Suppressor macrophage treated with lipopolysaccharide for 1 hour (primary cell): ENCODE data around the gene SHFL.

Experiments
- DNase-seq, 3 donors: peaks; one replicate each; pipeline ENCODE4 v3.0.0-alpha.2; 2020 to 2022

The SHFL gene

DNA sequence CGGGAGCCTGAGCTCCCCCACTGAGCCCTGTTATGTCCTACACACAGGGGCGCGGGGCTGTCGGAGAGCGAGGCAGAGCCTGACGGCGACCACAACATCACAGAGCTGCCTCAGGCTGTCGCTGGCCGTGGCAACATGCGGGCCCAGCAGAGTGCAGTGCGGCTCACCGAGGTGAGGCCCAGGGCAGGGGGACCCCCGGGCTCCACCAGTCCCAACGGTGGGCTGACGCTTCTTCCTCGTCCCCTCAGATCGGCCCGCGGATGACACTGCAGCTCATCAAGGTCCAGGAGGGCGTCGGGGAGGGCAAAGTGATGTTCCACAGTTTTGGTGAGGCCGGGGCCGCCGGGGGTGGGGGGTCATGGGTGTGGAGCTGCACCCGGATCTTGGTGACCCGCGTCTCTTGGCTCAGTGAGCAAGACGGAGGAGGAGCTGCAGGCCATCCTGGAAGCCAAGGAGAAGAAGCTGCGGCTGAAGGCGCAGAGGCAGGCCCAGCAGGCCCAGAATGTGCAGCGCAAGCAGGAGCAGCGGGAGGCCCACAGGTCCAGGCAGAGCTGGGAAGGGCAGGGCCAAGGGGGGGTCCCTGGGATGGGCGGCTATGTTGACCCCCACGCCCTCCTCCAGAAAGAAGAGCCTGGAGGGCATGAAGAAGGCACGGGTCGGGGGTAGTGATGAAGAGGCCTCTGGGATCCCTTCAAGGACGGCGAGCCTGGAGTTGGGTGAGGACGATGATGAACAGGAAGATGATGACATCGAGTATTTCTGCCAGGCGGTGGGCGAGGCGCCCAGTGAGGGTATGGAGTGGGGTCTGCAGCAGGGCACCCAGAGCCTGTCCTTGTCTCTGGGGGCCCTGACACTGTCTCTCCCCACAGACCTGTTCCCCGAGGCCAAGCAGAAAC is 24.2 kb downstream of the SHFL start:
- no peak for DNase-seq

DNA sequence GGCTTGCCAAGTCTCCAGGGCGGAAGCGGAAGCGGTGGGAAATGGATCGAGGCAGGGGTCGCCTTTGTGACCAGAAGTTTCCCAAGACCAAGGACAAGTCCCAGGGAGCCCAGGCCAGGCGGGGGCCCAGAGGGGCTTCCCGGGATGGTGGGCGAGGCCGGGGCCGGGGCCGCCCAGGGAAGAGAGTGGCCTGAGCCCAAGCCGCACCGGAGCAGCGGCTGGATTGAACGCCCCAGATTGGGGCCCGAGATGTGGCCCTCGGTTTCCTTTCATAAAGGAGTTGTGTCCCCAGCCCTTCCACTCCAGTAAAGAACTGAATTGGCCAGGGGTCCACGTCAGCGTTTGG is 24.8 kb downstream of the SHFL start:
- DNase-seq, result no peak

DNA sequence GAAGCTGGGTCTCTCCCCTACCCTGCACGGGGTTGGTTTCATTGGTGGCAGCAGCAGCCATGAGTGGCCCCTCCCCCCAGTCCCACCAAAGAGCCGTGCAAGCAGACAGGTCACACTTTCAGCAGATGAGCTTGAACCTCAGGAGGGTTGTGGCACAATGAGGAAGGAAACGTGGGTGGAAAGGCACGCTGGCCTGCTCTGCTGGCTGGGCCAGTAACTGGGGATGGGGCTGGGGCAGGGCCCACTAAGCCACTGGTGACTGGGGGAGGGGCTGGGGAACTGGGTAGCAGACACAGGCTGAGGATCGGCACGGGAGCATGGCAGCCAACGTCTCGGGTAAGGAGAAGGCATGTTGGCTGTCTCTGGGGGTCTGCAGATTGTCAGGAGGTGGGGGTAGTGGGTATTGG is 25.3 kb downstream of the SHFL start, which contains the start of gene P2RY11:
P2RY11 (plus strand) TSS at position 289 of the 407 bp plus-strand sequence; CDS start at position 318, 29 bp downstream.
- DNase-seq, result peak; percentile 61 to 78 (median 72)

DNA sequence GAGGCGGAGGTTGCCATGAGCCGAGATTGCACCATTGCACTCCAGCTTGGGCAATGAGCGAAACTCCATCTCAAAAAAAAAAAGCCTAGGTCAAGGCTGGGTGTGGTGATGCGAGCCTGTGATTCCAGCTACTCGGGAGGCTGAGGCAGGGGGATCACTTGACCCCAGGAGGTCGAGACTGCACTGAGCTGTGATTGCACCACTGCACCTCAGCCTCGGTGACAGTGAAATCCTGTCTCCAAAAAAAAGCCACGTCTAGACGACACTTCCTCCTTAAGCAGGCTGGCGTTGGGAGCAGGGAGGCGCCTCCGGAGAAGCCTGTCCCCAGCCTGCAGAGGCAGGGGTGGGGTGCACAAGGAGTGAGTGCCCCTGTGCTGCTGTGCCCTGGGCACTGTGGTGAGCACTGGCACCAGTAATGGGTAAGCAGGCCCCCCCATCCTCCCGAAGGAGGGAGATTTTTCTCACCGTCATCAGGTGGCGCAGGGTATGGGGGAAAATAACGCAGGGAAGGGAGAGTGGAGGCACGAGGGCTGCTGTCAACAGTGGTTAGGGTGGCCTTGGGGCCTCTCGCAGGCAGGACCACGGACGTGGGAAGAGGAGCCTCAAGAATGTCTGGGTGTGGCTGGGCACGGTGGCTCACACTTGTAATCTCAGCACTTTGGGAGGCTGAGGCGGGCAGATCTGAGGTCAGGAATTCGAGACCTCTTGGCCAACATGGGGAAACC is 26.1 kb downstream of the SHFL start:
- DNase-seq, result peak; percentile 73 to 85 (median 77)

DNA sequence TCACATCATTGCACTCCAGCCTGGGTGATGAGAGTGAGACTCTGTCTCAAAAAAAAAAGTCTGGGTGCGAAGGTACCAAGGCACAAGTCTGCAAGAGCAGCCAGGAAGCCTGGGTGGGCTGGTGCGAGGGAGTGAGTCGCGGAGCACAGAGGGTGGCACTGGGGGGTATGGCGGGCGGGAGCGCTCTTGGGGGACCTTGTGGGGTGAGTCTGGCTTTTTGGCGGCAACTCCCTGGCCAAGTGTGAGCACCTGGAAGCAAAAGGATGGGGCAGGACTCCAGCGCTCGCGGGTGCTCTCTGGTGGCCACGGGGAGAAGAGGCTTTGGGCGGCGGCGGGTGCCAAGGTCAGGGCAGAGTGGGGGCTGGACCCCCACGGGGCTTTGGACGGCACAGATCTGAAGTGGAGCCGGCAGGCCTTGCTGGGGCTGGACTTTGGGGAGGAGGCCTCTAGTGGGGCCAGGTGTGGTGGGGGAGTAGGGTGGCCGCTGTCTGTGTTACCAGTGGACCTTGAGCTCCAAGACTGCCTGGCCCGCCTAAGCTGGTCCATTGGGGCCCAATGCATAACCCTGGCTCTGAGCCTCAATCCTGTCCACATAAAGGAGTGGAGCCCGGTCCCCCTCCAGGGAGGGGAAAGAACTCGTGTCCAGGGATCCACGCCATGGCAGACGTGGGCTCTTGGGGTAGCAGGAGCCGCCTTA is 26.9 kb downstream of the SHFL start:
- peak; percentile 33 to 56 (median 54) for DNase-seq

DNA sequence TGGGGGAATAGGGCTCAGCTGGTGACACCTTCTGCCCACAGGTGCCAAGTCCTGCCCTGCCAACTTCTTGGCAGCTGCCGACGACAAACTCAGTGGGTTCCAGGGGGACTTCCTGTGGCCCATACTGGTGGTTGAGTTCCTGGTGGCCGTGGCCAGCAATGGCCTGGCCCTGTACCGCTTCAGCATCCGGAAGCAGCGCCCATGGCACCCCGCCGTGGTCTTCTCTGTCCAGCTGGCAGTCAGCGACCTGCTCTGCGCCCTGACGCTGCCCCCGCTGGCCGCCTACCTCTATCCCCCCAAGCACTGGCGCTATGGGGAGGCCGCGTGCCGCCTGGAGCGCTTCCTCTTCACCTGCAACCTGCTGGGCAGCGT is 27.5 kb downstream of the SHFL start:
- no peak for DNase-seq

DNA sequence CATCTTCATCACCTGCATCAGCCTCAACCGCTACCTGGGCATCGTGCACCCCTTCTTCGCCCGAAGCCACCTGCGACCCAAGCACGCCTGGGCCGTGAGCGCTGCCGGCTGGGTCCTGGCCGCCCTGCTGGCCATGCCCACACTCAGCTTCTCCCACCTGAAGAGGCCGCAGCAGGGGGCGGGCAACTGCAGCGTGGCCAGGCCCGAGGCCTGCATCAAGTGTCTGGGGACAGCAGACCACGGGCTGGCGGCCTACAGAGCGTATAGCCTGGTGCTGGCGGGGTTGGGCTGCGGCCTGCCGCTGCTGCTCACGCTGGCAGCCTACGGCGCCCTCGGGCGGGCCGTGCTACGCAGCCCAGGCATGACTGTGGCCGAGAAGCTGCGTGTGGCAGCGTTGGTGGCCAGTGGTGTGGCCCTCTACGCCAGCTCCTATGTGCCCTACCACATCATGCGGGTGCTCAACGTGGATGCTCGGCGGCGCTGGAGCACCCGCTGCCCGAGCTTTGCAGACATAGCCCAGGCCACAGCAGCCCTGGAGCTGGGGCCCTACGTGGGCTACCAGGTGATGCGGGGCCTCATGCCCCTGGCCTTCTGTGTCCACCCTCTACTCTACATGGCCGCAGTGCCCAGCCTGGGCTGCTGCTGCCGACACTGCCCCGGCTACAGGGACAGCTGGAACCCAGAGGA is 28.0 kb downstream of the SHFL start:
- DNase-seq, result no peak

DNA sequence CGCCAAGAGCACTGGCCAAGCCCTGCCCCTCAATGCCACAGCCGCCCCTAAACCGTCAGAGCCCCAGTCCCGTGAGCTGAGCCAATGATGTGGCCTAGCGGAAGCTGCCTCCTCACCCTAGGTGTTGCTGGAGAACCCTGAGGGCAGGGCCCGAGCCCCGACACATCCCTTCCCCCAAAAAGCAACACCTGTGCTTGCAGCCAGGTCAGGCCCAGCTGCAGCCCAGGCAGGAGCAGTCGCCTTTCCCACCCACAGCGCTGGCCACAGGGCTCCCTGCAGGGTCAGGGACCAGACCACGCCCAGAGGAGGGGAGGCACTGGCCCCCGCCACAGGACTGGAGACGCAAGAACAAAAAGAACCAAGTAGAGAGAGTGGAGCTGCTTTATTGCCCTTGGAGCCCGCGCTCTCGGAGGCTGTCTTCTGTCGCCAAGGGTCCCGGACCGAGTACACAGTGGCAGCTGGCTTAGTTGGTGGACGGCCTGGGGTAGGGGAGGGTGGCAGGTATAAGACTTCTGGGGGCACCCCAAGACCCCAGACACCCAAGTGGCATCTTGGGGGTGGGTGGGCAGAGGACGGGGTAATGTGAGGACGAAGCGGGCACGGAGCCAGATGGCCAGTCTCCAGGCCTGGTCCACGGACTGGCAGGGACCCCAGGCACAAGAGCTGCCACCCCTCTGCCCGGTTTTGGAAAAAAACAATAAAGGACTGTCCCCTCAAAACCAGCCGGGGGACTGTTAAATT is 28.7 kb downstream of the SHFL start:
- no peak for DNase-seq

- no peak for DNase-seq
Observed at GRCh38 chr19:10115392-10116084, 29.4 kb downstream of the SHFL start.

GRCh38 chr19:10116085-10116865 is 30.2 kb downstream of the SHFL start:
- no peak for DNase-seq

DNA sequence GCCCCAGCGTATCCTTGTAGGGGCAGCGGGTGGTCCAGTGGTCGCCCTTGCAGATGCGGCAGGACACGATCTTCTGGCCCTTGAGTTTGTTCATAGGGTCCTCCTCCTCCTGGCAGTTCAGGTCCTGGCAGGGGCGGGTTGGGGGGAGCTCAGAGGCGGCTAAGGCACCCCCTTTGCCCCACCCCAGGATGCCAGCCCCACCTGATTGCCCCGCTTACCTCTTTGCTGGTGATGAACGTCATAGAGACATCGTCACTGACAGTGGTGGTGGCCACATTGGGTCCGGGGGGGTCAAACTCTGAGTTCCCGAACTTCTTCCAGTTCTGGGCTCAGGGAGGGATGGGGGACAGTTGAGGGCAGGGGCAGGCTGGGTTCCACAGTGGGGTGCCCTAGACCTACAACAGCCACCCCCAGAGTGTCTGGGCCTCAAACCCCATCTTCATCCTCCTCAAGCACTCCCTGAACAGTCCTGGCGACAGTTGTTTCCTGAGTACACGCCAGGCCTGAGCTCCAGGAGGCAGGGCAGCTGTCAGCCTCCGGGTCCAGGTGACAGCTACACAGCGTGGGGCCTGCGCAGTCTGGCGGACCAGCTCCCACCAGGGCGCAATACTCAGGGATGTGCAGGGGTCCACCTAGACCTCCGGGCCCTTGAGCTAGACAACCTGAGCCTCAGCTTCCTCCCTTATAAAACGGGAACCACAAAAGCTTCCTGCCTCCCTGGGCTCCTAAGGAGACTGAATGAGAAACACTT is 30.9 kb downstream of the SHFL start:
- no peak for DNase-seq

- no peak for DNase-seq
Observed at GRCh38 chr19:10118960-10119359, 32.8 kb downstream of the SHFL start.

GRCh38 chr19:10120538-10121189 is 34.5 kb downstream of the SHFL start:
- peak in 2 of 3 donors; percentile 38 to 48 for DNase-seq

- DNase-seq, result no peak
Observed at GRCh38 chr19:10122045-10122444, 35.9 kb downstream of the SHFL start.

GRCh38 chr19:10124429-10124828 is 38.3 kb downstream of the SHFL start:
- no peak for DNase-seq

GRCh38 chr19:10126213-10126639 is 40.1 kb downstream of the SHFL start:
- DNase-seq, result peak; percentile 62 to 85 (median 76)

GRCh38 chr19:10132905-10133304 is 46.8 kb downstream of the SHFL start:
- peak; percentile 47 to 66 (median 61) for DNase-seq

GRCh38 chr19:10133596-10133995 is 47.5 kb downstream of the SHFL start:
- DNase-seq, result no peak

DNA sequence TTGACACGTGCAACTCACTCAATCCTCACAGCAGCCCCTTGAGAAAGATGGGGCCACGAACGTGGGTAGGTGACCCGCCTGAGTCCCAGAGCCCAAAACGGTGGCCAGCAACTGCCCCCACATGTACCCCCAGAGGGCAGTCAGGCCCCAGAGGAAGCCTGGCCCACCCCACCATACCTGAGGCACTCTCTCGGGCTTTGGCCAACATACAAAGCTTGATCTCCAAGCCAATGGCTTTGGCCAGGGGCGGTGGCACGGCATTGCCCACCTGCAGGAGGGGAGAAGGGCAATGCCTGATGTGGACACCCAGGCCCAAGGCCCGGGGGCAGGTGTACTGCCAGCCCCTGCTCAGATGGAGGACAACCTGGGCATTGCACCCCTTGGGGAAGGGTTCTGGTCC is 47.9 kb downstream of the SHFL start:
- no peak for DNase-seq
